Mucosa of descending colon (tissue), 3 donors: ENCODE data around the gene TMEM35B. TPM values are rescaled to one million over a fixed set of nuclear protein-coding genes. Genes with fewer than 3 reads are reported as not detected.

ENCODE experiments used
- ATAC-seq: fragments of 200-7000 bp; cut with Tn5 transposase; one replicate; pipeline ENCODE4 v1.9.1; 2020; ENCODE audit warnings: mild to moderate bottlenecking, moderate library complexity
- DNase-seq, 3 donors: peaks; one replicate each; pipeline ENCODE4 v3.0.0-alpha.2; 2020
- H3K36me3 ChIP-seq: fragments of 200-600 bp; one replicate; pipeline ENCODE4 v1.8.0; 2021; ENCODE audit warnings: low read depth, mild to moderate bottlenecking
- H3K4me1 ChIP-seq: fragments of 200-600 bp; one replicate; pipeline ENCODE4 v1.8.0; 2021; ENCODE audit warnings: low read depth, mild to moderate bottlenecking
- H3K4me3 ChIP-seq: fragments of 200-600 bp; one replicate; pipeline ENCODE4 v1.8.0; 2021; ENCODE audit warnings: mild to moderate bottlenecking
- H3K9me3 ChIP-seq: fragments of 200-600 bp; one replicate; pipeline ENCODE4 v1.8.0; 2021; ENCODE audit warnings: mild to moderate bottlenecking
- intact Hi-C, 2 donors: fragments of 100-400 bp; cut with DNase I in 1 of 2; cut with micrococcal nuclease in 1 of 2; formaldehyde crosslinking; loops; one replicate each; pipeline versions ENCODE4 v1.11.0 to v1.11.1; 2022; cut with DNase I, micrococcal nuclease
- total RNA-seq, 3 donors: library from RNA; stranded (reverse); fragmentation: NEBNext Ultra II Directional in 2 of 3; extraction: Animal tissue kit (Norgen Biotek cat#: 25700) in 2 of 3; gene quantifications; one replicate each; pipeline versions ENCODE4 v1.2.1 to v1.2.4, GENCODE V29; 2021 to 2023
- TF ChIP-seq, protein P1 (sequence below): fragments of 200-600 bp; IDR thresholded peaks from one replicate; pipeline ENCODE4 v1.8.0; 2022; ENCODE audit warnings: antibody characterized with exemption, mild to moderate bottlenecking
- donor health status: DM: no; HTN: no; CAD: no; lungs with moderate emphysema.
- donor health status: DM: no; HTN: no; CAD: no.
- donor health status: DM: no; HTN: yes; CAD: no.

The TMEM35B gene
- total RNA-seq, 3 donors from 2014 or later: 17.9 to 18.4 (median 18.0) TPM

DNA sequence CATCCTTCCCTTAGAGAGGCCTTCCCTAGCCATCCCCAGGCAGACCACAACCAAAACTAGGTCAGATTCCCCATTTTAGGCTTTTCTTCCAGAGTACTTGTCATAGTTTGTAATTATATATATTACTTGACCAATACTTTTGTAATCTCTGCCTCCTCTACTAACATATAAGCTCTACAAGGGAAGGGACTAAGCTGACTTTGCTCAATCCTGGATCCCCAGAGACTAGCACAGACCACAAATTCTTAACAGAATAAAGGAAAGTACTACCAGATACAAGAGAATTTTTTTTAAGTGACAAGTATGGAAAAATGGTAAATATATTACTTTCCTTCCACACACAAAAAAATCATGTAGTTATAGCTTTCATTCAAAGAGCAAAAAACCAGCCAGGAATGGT lies 44.6 kb upstream of the TMEM35B start:
- intact Hi-C loops: no loop called here
- Histone ChIP-seq H3K4me3 (no peak overlapping the region), H3K4me1 (peaks cover 14% of the 10 kb centered on the region), H3K36me3 (no peaks in the 10 kb centered on the region), H3K9me3 (peaks cover 7% of the 10 kb centered on the region)
- TF ChIP-seq, protein P1, sequence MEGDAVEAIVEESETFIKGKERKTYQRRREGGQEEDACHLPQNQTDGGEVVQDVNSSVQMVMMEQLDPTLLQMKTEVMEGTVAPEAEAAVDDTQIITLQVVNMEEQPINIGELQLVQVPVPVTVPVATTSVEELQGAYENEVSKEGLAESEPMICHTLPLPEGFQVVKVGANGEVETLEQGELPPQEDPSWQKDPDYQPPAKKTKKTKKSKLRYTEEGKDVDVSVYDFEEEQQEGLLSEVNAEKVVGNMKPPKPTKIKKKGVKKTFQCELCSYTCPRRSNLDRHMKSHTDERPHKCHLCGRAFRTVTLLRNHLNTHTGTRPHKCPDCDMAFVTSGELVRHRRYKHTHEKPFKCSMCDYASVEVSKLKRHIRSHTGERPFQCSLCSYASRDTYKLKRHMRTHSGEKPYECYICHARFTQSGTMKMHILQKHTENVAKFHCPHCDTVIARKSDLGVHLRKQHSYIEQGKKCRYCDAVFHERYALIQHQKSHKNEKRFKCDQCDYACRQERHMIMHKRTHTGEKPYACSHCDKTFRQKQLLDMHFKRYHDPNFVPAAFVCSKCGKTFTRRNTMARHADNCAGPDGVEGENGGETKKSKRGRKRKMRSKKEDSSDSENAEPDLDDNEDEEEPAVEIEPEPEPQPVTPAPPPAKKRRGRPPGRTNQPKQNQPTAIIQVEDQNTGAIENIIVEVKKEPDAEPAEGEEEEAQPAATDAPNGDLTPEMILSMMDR: no peak
- ATAC-seq (no peak), DNase-seq (no peak)

DNA sequence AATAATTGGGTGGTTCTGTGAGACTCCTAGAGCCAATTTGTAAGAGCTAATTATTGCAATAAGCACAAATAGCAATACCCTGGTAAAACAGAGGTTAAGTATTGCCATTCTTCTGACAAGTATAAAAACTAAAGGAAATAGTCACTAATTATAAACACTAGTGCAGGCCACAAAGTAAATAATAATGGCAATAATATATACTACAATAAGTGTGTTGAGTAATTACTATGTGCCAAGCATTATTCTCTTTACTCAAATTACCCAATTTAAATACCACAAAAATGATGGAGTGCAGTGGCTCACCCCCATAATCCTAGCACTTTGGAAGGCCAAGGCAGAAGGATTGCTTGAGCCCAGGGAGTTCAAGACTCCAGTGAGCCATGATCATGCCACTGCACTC lies 31.3 kb upstream of the TMEM35B start:
- Histone ChIP-seq H3K9me3 (no peaks in the 10 kb centered on the region), H3K36me3 (no peaks in the 10 kb centered on the region), H3K4me3 (no peak overlapping the region), H3K4me1 (no peaks in the 10 kb centered on the region)
- no peak for DNase-seq
- TF ChIP-seq, protein P1: no peak
- intact Hi-C loops: no loop called here
- no peak for ATAC-seq

DNA sequence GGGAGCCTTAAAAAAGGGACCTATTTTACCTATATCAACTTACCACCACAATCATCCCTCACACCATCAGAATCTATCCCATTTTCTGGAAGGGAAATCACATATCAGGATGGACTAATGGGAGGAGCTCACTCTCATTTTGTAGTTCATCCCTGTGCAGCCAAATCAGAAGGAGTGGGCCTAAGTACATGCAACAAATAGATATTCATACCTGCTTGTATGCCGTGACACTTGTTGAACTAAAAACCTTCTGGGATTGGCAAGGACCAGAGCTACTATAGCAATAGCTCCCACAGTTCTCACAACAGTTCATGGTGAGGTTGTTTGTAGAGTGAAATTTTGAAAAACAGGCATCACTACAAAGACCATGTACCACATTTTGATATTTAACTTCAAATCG lies 29.3 kb upstream of the TMEM35B start:
- no peak for DNase-seq
- no peaks in the 10 kb centered on the region for H3K4me1 ChIP-seq
- no peaks in the 10 kb centered on the region for H3K36me3 ChIP-seq
- no peak for ATAC-seq
- TF ChIP-seq, protein P1: no peak
- H3K9me3 ChIP-seq: no peaks in the 10 kb centered on the region
- intact Hi-C loops: no loop called here
- no peak overlapping the region for H3K4me3 ChIP-seq

DNA sequence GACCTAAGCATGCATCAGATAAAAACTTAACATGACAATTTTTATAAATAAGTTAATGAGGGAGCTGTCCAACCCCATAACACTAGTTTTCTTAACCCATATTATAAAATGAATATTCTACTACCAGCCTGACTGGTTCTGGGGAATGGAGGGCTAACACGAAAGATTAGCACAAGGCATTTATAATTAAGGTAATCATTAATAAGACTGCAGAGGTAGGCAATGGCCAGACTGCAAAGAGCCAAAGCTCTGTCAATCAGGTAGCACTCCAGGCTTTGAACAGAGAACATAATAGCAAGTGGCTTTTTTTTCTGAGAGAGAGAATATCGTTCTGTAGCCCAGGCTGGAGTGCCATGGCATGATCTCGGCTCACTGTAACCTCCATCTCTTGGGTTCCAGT lies 20.6 kb upstream of the TMEM35B start:
- TF ChIP-seq, protein P1: no peak
- intact Hi-C loops: no loop called here

DNA sequence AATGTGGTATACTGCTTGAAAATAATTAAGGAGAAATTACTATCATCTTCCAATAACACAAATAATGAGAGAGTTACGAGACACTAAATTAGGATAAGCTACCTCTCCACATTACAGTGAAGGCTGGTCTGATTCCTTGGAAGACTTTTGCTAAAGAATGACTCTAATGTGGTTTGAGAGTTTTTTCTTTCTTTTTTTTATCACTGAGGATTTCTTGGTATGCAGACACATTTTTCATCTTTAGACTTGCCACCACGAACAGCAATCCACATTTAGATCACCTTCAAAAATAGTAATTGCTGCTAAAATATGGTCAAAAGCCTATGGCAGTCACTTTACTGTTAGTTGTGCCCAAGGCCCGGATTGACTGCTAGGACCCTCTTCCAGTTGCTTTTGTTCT lies 16.6 kb upstream of the TMEM35B start:
- DNase-seq: no peak
- ATAC-seq: no peak
- Histone ChIP-seq H3K4me1 (no peaks in the 10 kb centered on the region), H3K4me3 (no peak overlapping the region), H3K9me3 (no peaks in the 10 kb centered on the region), H3K36me3 (peaks cover 7% of the 10 kb centered on the region)
- TF ChIP-seq, protein P1: no peak
- intact Hi-C loops: no loop called here

More for the DNA sequence above, 20.6 kb upstream of the TMEM35B start:
- H3K4me3 ChIP-seq: no peak overlapping the region
- H3K36me3 ChIP-seq: peaks cover 7% of the 10 kb centered on the region
- DNase-seq (no peak), ATAC-seq (no peak)
- no peaks in the 10 kb centered on the region for H3K4me1 ChIP-seq
- no peaks in the 10 kb centered on the region for H3K9me3 ChIP-seq

DNA sequence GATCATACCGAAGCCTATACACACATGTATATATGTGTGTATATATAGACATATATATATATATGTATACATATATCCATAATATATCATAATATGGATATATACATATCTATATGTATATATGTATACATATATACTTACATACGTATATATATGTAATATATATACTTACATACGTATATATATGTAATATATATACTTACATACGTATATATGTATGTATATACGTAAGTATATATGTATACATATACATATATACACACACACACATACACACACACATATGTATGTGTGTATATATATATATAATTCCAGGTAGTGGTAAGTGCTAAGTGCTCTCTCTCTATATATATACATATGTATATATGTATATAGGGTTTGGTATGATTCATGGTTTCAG lies 9.7 kb upstream of the TMEM35B start:
- DNase-seq (no peak), ATAC-seq (no peak)
- TF ChIP-seq, protein P1: no peak
- no peaks in the 10 kb centered on the region for H3K9me3 ChIP-seq
- no peak overlapping the region for H3K4me3 ChIP-seq
- intact Hi-C loops: no loop called here
- no peaks in the 10 kb centered on the region for H3K4me1 ChIP-seq
- H3K36me3 ChIP-seq: no peaks in the 10 kb centered on the region
